ENCODE measurements around the gene HSD11B1.

DNA sequence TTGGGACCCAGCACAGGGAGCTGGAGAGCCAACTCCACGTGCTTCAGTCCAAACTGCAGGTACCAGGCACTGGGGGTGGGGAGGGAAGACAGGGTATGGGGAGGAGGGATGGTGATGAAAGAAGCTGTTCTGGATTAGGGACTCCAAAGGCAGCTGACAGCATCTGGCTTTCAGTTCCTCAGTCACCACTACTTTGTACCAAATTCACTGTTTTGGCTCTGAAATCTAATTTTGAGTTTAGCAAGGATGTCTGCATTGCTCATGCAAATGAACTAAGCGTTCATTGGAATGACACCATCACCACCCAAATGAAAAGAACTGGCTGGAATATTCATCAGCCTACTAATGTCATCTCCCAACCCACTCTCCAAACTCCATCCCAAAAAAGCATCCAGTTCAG lies 71.0 kb downstream of the HSD11B1 start:
- TF ChIP-seq, protein P1, sequence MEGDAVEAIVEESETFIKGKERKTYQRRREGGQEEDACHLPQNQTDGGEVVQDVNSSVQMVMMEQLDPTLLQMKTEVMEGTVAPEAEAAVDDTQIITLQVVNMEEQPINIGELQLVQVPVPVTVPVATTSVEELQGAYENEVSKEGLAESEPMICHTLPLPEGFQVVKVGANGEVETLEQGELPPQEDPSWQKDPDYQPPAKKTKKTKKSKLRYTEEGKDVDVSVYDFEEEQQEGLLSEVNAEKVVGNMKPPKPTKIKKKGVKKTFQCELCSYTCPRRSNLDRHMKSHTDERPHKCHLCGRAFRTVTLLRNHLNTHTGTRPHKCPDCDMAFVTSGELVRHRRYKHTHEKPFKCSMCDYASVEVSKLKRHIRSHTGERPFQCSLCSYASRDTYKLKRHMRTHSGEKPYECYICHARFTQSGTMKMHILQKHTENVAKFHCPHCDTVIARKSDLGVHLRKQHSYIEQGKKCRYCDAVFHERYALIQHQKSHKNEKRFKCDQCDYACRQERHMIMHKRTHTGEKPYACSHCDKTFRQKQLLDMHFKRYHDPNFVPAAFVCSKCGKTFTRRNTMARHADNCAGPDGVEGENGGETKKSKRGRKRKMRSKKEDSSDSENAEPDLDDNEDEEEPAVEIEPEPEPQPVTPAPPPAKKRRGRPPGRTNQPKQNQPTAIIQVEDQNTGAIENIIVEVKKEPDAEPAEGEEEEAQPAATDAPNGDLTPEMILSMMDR (IDR thresholded peaks at IDR 0.05) = no peak
- TF ChIP-seq NR1H2 (CRISPR knock-in tag; IDR thresholded peaks at IDR 0.05) (no peak), ZNF232 (CRISPR knock-in tag; IDR thresholded peaks at IDR 0.05) (no peak), ESRRA (CRISPR knock-in tag; IDR thresholded peaks at IDR 0.05; ENCODE audit: borderline replicate concordance) (no peak), ZNF416 (CRISPR knock-in tag; IDR thresholded peaks at IDR 0.05) (no peak)
- TF ChIP-seq, protein P2, sequence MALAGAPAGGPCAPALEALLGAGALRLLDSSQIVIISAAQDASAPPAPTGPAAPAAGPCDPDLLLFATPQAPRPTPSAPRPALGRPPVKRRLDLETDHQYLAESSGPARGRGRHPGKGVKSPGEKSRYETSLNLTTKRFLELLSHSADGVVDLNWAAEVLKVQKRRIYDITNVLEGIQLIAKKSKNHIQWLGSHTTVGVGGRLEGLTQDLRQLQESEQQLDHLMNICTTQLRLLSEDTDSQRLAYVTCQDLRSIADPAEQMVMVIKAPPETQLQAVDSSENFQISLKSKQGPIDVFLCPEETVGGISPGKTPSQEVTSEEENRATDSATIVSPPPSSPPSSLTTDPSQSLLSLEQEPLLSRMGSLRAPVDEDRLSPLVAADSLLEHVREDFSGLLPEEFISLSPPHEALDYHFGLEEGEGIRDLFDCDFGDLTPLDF (CRISPR knock-in tag; IDR thresholded peaks at IDR 0.05) = no peak
- TF ChIP-seq, protein P3, sequence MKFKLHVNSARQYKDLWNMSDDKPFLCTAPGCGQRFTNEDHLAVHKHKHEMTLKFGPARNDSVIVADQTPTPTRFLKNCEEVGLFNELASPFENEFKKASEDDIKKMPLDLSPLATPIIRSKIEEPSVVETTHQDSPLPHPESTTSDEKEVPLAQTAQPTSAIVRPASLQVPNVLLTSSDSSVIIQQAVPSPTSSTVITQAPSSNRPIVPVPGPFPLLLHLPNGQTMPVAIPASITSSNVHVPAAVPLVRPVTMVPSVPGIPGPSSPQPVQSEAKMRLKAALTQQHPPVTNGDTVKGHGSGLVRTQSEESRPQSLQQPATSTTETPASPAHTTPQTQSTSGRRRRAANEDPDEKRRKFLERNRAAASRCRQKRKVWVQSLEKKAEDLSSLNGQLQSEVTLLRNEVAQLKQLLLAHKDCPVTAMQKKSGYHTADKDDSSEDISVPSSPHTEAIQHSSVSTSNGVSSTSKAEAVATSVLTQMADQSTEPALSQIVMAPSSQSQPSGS (CRISPR knock-in tag; IDR thresholded peaks at IDR 0.05; ENCODE audit: borderline replicate concordance, low read depth) = no peak
- TF ChIP-seq, protein P4, sequence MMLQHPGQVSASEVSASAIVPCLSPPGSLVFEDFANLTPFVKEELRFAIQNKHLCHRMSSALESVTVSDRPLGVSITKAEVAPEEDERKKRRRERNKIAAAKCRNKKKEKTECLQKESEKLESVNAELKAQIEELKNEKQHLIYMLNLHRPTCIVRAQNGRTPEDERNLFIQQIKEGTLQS (CRISPR knock-in tag; conservative IDR thresholded peaks at IDR 0.05) = no peak
